HG03060 (cell line): Measurements from ENCODE around the gene SRSF3.
"Not testable (repeated sequence)": the region's sequence is repeated elsewhere in the genome, so short reads cannot be mapped to it uniquely, and the experiment has no call there.

Source experiments
- ATAC-seq: cut with Tn5 transposase; IDR thresholded peaks from one replicate; pipeline ENCODE4 v1.9.1; 2021; ENCODE audit warnings: low read depth, moderate number of reproducible peaks; ENCODE audit not compliant: unreplicated experiment

SRSF3 gene

DNA sequence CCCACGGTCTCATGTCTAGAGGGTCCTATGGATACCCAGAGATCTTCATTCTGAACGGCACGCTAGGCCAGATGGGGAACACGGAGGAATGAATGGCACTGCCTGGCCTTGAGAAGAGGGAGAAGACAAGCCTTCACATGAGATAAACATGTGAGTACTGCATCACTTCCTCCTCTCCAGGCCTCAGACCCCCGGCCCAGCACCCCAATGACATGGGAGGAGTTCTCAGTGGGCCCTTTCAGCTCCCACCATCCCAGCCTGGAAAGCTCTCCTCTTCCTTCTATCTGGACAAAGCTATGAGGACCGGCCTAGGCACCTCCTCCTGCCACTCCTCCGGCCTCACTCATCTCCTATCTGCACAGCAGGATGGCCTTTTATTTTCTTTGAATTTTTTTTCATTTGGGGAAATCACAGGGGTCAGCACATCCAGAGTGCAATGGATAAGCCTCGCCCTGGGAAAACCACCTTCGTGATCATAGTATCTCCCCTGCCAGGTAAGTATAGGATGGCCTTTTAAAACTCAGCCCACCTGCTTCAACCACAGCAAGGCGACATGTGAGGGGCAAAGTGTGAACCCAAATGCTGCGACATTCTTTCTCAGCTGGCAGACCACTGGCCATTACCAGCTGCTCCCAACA is 45.1 kb downstream of the SRSF3 start:
- no peak for ATAC-seq

DNA sequence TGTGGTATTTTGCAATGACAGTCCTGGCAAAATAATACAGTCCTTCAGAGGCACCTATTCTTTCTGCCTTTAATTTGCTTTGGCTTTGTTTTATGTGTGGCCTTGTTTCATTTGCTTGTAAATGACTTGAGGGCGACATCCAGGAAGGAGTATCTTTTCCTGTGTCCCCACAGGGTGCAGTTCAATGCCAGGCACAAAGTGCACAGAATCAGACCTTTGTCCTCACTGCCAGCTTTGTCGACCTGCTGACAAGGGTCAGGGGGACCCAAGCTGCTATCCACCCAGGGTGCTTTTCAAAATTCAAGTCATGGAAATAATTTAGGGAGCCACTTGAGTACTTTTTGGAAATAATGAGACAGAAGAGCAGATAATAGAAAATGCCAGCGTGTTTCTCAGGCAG is 47.4 kb downstream of the SRSF3 start:
- ATAC-seq, result no peak

DNA sequence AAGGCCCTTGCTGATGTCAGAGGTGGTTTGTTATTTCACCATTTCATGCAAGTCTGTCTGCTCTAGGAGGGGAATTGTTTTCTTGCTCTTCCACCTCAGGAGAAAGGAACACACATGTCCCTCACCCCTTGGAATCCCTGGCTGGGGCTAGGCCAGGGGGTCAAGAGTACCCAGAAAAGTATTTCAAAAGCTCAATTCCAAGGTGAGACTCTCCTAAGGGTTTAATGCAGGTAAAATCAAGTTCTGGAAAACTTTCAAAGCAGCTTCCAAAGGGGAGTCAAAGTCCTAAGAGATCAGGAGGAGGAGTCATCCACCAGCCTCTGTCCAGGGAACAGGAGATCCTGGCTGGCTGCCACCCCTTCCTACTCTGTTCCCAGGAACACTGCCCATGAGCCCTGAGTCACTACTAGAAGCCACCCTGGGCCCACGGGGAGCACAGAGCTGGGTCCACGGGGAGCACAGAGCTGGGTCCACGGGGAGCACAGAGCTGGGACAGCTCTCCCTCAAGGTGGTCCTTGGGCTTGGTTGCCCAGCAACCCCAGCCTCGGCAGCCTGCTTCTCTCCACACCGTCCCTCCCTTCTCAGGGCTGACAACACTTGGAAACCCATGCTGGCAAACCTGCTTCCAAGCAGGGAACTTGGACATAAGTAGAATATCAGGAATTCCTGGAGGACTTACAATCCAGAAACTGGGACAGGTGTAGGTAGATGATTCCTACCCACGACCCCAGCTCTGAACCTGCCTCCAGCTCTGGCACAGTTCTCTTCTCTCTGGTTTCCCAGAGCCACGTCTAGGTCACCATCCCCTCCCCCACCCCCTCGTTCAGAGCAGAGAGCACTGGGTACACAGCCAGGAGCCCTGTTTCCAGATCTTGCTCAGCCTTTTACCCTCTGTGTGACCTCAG is 49.0 kb downstream of the SRSF3 start:
- no peak for ATAC-seq

DNA sequence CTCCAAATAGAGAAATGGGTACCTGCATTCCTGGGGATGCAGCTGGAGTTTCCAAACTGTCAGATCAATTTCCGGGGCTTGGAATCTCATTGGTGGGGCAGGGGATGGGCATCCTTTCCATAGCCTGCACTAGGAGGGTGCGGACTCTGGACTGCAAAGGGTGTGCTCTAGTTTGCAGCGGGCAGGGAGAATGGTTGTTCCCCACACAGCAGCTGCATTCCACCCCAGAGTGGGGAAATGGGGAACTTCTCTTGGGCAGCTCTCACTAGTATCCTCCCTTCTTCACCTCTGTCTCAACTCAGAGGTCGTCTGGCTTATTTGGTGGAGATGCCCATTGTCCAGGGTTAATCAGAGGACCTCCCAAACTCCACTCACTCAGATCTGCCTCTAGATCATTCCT is 49.8 kb downstream of the SRSF3 start:
- no peak for ATAC-seq

DNA sequence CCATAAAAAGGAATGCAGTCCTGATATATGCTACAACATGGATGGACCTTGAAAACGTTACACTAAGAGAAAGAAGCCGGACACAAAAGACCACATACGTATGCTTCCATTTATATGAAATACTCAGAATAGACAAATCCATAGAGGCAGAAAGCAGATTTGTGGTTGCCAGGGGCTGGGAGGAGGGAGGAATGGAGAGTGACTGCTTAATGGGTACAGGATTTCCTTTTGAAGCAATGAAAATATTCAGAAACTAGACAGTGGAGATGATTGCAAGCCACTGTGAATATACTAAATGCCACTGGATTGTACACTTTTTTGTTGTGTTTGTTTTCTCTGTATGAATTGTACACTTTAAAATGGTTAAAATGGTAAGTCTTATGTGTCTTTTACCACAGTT is 54.9 kb downstream of the SRSF3 start:
- no peak for ATAC-seq

DNA sequence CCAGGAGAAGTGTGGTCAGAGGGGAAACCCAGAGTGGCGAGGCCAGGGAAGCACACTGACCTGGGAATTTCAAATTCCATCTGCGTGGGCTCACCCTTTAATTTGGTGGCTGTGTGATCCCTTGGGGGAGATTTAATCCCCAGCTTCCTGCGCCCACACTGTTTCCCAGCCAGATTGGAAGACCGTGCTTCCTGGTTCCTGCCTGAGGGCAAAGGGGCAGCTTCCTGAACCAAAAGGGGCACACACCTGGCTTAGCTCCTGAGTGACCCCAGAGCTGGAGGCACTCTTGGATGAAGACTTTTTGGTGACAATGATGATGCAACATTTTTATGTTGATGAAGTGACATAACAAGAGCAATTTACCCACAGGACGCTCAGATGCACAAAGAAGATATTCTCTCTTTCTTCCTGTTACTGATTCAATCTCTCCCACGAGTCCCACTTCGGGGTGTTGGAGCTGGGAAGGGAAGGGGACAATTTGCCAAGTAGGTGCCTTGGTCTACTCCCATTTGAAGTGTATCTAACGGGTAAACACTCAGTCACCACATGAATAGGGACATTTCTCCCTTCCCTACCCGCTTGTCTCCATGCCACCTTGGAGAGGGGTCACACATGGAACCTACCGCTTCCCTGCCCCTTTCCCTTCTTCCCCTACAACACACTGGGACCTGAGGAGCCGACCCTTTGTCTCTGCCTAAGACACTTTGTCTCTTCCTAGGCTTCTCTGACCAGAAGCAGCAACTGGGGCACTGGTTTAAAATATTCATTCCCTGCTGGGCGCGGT is 55.7 kb downstream of the SRSF3 start:
- ATAC-seq, result no peak

DNA sequence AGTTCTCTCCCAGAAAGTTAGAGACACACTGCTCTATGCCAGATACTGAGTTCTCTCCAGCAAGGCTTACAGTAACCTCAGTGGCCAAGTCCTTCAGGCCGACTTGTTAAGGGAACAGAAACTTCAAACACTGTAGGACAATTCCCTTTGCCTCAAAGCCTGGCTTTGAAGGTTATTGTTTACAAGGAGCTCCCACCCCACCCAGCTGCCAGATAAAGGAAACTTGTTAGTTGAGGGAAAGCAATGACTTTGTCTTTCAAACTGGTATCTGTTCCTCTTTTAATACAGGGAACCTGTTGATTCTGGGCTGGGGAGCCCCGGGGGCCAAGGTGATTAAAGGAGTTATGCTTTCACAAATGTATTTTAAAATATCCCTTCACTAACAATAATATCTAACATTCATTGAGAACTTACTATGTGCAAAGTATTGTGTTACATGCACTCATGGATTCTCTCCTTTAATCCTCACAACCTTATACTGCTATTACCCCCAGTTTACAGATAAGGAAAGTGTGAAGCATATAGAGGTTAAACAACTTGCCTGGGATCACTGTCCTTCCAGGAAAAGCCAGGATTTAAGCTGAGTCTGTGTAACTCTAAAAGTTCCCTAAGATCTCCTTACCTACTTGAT is 56.8 kb downstream of the SRSF3 start:
- ATAC-seq, result no peak

DNA sequence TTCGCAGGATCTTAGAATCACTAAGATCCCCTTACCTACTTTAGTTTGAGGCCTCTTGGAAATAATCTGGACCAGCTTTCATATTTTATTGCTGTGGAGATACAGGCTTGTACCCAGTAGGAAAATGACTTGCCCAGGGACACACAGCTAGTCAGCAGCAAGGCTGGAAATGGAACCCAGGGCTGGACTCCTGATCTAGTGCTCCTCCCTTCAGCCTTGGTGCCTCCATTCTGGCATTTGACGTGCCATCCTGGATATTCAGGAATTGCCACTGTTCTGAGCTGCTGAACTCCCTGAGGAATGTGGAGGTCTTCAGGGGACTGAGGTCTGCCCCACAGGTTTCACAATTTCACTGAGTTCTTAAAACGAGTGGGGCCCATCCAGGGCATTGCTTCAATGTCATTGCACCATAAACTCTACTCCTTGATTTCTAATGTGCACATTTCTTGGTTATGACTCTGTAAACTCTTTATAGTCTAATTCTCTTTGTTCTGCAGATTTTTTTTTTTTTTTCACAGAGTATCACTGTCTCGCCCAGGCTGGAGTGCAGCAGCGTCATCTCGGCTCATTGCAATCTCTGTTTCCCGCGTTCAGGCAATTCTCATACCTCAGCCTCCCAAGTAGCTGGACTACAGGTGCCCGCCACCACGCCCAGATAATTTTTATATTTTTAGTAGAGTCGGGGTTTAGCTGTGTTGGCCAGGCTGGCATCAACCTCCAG is 57.7 kb downstream of the SRSF3 start:
- ATAC-seq, result no peak

DNA sequence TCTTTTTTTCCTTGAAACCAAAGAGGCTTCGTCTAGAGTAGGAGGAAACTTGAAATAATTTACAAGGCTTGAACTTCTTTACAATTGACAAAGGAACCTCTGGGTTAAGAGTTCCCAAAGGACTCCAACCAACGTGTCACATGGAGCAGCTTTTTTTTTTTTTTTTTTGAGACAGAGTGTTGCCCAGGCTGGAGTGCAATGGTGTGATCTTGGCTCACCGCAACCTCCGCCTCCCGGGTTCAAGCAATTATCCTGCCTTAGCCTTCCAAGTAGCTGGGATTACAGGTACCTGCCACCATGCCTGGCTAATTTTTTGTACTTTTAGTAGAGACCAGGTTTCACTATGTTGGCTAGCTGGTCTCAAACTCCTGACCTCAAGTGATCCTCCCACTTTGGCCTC is 60.3 kb downstream of the SRSF3 start:
- not testable (repeated sequence) for ATAC-seq
